ENCODE measurements around the gene DDT. TPM values are rescaled to one million over a fixed set of nuclear protein-coding genes. Genes with fewer than 3 reads are reported as not detected.
A peak's percentile ranks its signal among the peaks of the same experiment; 100 is the strongest.
"Not testable (repeated sequence)": the region's sequence is repeated elsewhere in the genome, so short reads cannot be mapped to it uniquely, and the experiment has no call there.

The DDT gene
- total RNA-seq, 1 donor from 2014 or later: 102 TPM

- DNase-seq (no peak), ATAC-seq (no peak)
- no peaks in the 10 kb centered on the region for H3K27me3 ChIP-seq (ENCODE audit: low read depth)
- no peak for TF ChIP-seq CTCF (IDR thresholded peaks at IDR 0.05)
- no peak overlapping the region for H3K27ac ChIP-seq
- H3K4me3 ChIP-seq: no peak overlapping the region
- H3K9me3 ChIP-seq: no peaks in the 10 kb centered on the region
- H3K36me3 ChIP-seq: peaks cover 29% of the 10 kb centered on the region
- intact Hi-C loops (cut with DNase I): no loop called here
- H3K4me1 ChIP-seq: no peaks in the 10 kb centered on the region
Observed at GRCh38 chr22:23969071-23969470, 5.2 kb downstream of the DDT start.

- ATAC-seq: peak; percentile 97 to 99
- H3K4me3 ChIP-seq; intact Hi-C loops (cut with DNase I): not testable (repeated sequence)
Observed at GRCh38 chr22:23966568-23966967, 7.7 kb downstream of the DDT start, which contains the start of gene DDTL. DDTL (plus strand) TSS chr22:23966888; CDS start chr22:23966915, 27 bp downstream.

GRCh38 chr22:23966094-23966493 is 8.1 kb downstream of the DDT start:
- H3K27me3 ChIP-seq (ENCODE audit: low read depth); H3K4me3 ChIP-seq; H3K27ac ChIP-seq; H3K9me3 ChIP-seq; intact Hi-C loops (cut with DNase I); DNase-seq; H3K4me1 ChIP-seq: not testable (repeated sequence)
- H3K36me3 ChIP-seq: peaks cover 20% of the 10 kb centered on the region
- peak; percentile 59 to 61 for ATAC-seq

More at GRCh38 chr22:23966568-23966967, 7.7 kb downstream of the DDT start, which contains the start of gene DDTL:
- H3K36me3 ChIP-seq: peaks cover 25% of the 10 kb centered on the region
- not testable (repeated sequence) for H3K4me1 ChIP-seq; H3K27ac ChIP-seq; DNase-seq; H3K9me3 ChIP-seq; H3K27me3 ChIP-seq (ENCODE audit: low read depth)

GRCh38 chr22:23961084-23961771 is 13.0 kb downstream of the DDT start, which contains the start of gene GSTT2B:
GSTT2B (minus strand) TSS chr22:23961195; CDS start chr22:23961131, 64 bp downstream.
- H3K4me3 ChIP-seq; intact Hi-C loops (cut with DNase I): not testable (repeated sequence)
- peak; percentile 94 to 95 for ATAC-seq

GRCh38 chr22:23956301-23956900 is 17.8 kb downstream of the DDT start:
- H3K4me3 ChIP-seq; H3K27ac ChIP-seq; H3K36me3 ChIP-seq; H3K27me3 ChIP-seq (ENCODE audit: low read depth); intact Hi-C loops (cut with DNase I); H3K9me3 ChIP-seq; H3K4me1 ChIP-seq: not testable (repeated sequence)
- peak; percentile 70 to 83 for ATAC-seq
- DNase-seq: peak; percentile 56
- TF ChIP-seq CTCF (IDR thresholded peaks at IDR 0.05): peak; percentile 83

More at GRCh38 chr22:23961084-23961771, 13.0 kb downstream of the DDT start, which contains the start of gene GSTT2B:
- H3K36me3 ChIP-seq; H3K9me3 ChIP-seq; H3K27me3 ChIP-seq (ENCODE audit: low read depth); DNase-seq; H3K27ac ChIP-seq; H3K4me1 ChIP-seq: not testable (repeated sequence)

GRCh38 chr22:23955886-23956285 is 18.4 kb downstream of the DDT start:
- intact Hi-C loops (cut with DNase I): not testable (repeated sequence)

GRCh38 chr22:23954991-23955305 is 19.3 kb downstream of the DDT start:
- H3K4me3 ChIP-seq; H3K27ac ChIP-seq; H3K36me3 ChIP-seq; H3K4me1 ChIP-seq; ATAC-seq; DNase-seq; intact Hi-C loops (cut with DNase I); H3K9me3 ChIP-seq; H3K27me3 ChIP-seq (ENCODE audit: low read depth): not testable (repeated sequence)

More at GRCh38 chr22:23955886-23956285, 18.4 kb downstream of the DDT start:
- H3K27me3 ChIP-seq (ENCODE audit: low read depth); H3K9me3 ChIP-seq; DNase-seq; H3K27ac ChIP-seq; H3K4me1 ChIP-seq; H3K4me3 ChIP-seq; ATAC-seq; H3K36me3 ChIP-seq: not testable (repeated sequence)

GRCh38 chr22:23954193-23954990 is 19.8 kb downstream of the DDT start:
- H3K9me3 ChIP-seq; H3K4me3 ChIP-seq; H3K36me3 ChIP-seq; intact Hi-C loops (cut with DNase I); ATAC-seq; H3K27me3 ChIP-seq (ENCODE audit: low read depth); H3K27ac ChIP-seq; H3K4me1 ChIP-seq; DNase-seq: not testable (repeated sequence)

GRCh38 chr22:23953485-23953884 is 20.8 kb downstream of the DDT start:
- ATAC-seq; H3K4me1 ChIP-seq; H3K27ac ChIP-seq; H3K9me3 ChIP-seq; H3K27me3 ChIP-seq (ENCODE audit: low read depth); DNase-seq; H3K36me3 ChIP-seq; intact Hi-C loops (cut with DNase I); H3K4me3 ChIP-seq: not testable (repeated sequence)

- intact Hi-C loops (cut with DNase I); H3K9me3 ChIP-seq; H3K27me3 ChIP-seq (ENCODE audit: low read depth); ATAC-seq; H3K36me3 ChIP-seq; DNase-seq; H3K4me3 ChIP-seq; H3K4me1 ChIP-seq; H3K27ac ChIP-seq: not testable (repeated sequence)
Observed at GRCh38 chr22:23952794-23953405, 21.3 kb downstream of the DDT start.

- DNase-seq; intact Hi-C loops (cut with DNase I); H3K9me3 ChIP-seq; H3K36me3 ChIP-seq; H3K4me1 ChIP-seq; H3K27ac ChIP-seq; H3K4me3 ChIP-seq; H3K27me3 ChIP-seq (ENCODE audit: low read depth): not testable (repeated sequence)
- peak in 1 of 2 donors; percentile 22 for ATAC-seq
Observed at GRCh38 chr22:23951383-23951782, 22.9 kb downstream of the DDT start.

Measured in lower lobe of right lung (tissue), 2 donors.